ENCODE measurements around the gene SMG9.

SMG9 gene

DNA sequence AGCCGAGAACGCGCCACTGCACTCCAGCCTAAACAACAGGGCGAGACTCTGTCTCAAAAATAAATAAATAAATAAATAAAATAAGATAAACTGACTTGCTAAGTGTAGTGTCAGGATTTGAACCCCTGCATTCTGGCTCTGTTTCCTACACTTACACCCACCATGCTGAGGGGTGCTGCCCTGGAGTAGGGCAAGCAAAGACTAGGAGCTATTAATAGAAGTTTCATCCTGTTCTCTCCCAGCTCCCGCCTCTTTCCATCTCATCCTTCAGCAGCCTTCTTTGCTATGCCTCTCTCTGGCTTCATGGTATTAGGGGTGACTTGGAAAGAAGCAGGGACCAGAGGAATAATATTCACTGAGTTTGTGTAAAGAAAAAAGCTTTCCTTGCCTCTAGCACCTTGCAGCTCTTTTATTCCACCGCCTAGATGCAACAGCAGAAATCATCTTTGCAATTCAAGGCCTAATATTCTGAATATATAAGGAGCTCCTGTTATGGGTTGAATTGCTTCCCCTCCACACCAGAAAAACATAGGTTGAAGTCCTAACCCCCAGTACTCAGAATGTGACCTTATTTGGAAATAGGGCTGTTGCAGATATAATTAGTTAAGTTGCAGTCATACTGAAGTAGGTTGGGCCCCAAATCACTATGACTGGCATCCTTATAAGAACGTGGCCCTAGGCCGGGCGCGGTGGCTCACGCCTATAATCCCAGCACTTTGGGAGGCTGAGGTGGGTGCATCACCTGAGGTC lies 76.1 kb downstream of the SMG9 start:
- no peak overlapping the region for H3K27ac ChIP-seq (ENCODE audit: low read length)
- no peaks in the 10 kb centered on the region for H3K27me3 ChIP-seq (ENCODE audit: control insufficient read depth in 1 of 2, insufficient read depth in 2 of 2, low read length in 2 of 2)
- no peaks in the 10 kb centered on the region for H3K36me3 ChIP-seq (ENCODE audit: control insufficient read depth in 2 of 2, insufficient read depth in 2 of 2, low read length in 2 of 2)
- no peaks in the 10 kb centered on the region for H3K9me3 ChIP-seq (ENCODE audit: control insufficient read depth in 2 of 2, low read length in 2 of 2)
- no peak overlapping the region for H3K4me3 ChIP-seq (ENCODE audit: low read length in 2 of 2)
- no peaks in the 10 kb centered on the region for H3K4me1 ChIP-seq (ENCODE audit: control insufficient read depth, insufficient read depth, low read length)
- no peak overlapping the region for H3K9ac ChIP-seq (ENCODE audit: low read length in 2 of 2)
